B cell (primary cell): Measurements from ENCODE around the gene WDR90. TPM values are rescaled to one million over a fixed set of nuclear protein-coding genes. Genes with fewer than 3 reads are reported as not detected.

ENCODE experiments used
- ATAC-seq: fragments of 200-7000 bp; cut with Tn5 transposase; one replicate; pipeline ENCODE4 v1.10.0; 2021; ENCODE audit warnings: low read depth, mild to moderate bottlenecking, moderate number of reproducible peaks, moderate library complexity
- CTCF ChIA-PET: fragments of 350-600 bp; sonication (Branson Sonifier 250); formaldehyde crosslinking; loops from one replicate; lab custom pipeline; 2021; ENCODE audit warnings: antibody characterized with exemption, inconsistent platforms; lab: Charles Lee
- POLR2A ChIA-PET: fragments of 350-600 bp; sonication (Branson Sonifier 250); formaldehyde crosslinking; loops from one replicate; lab custom pipeline; 2021; ENCODE audit warnings: antibody characterized with exemption; lab: Charles Lee
- DNase-seq: peaks from one replicate; pipeline ENCODE4 v3.0.0; 2013
- H2AFZ ChIP-seq: 2 replicates; pipeline ENCODE4 v1.6.1; 2012; ENCODE audit warnings: mild to moderate bottlenecking, low read depth, low read length; ENCODE audit not compliant: insufficient read depth, poor library complexity, severe bottlenecking
- H3K27ac ChIP-seq, 2 donors: 1 replicate in 1 of 2; 2 replicates in 1 of 2; pipeline ENCODE4 v1.5.1; 2012 to 2013; ENCODE audit warnings: low read length in 2 of 2, mild to moderate bottlenecking in 2 of 2, moderate library complexity in 1 of 2
- H3K27me3 ChIP-seq, 4 experiments: fragments of 200-600 bp in 1 of 4; sonication (generic) in 1 of 4; replicated peaks in 1 of 4; 1 replicate in 2 of 4; 2 replicates in 2 of 4; pipeline versions ENCODE4 v1.6.1 to v1.7.0; 2013 to 2016; ENCODE audit warnings: low read length in 3 of 4, mild to moderate bottlenecking in 2 of 4, mixed read lengths in 1 of 4, moderate library complexity in 1 of 4; ENCODE audit not compliant: insufficient read depth in 4 of 4, control insufficient read depth in 3 of 4; ENCODE audit errors: control extremely low read depth in 1 of 4
- H3K36me3 ChIP-seq, 2 experiments: replicated peaks in 1 of 2; 1 replicate in 1 of 2; 2 replicates in 1 of 2; pipeline versions ENCODE4 v1.6.1 to v1.7.1; 2013; ENCODE audit warnings: low read length in 1 of 2; ENCODE audit not compliant: insufficient read depth in 2 of 2, control insufficient read depth in 1 of 2; ENCODE audit errors: control extremely low read depth in 1 of 2, extremely low read depth in 1 of 2
- H3K4me1 ChIP-seq, 2 donors: fragments of 200-600 bp in 1 of 2; sonication (generic) in 1 of 2; 1 replicate in 1 of 2; 2 replicates in 1 of 2; pipeline versions ENCODE4 v1.5.1 to v1.6.1; 2013 to 2017; ENCODE audit warnings: low read length in 2 of 2; ENCODE audit not compliant: control insufficient read depth in 2 of 2, insufficient read depth in 2 of 2
- H3K4me2 ChIP-seq: replicated peaks from 2 replicates; pipeline ENCODE3; 2012; ENCODE audit warnings: mild to moderate bottlenecking, low read depth, low read length; ENCODE audit not compliant: poor library complexity, severe bottlenecking
- H3K4me3 ChIP-seq, 5 experiments: fragments of 200-600 bp in 1 of 5; sonication (generic) in 1 of 5; 1 replicate in 3 of 5; 2 replicates in 2 of 5; pipeline versions ENCODE4 v1.5.1 to v1.7.0; 2011 to 2016; ENCODE audit warnings: low read length in 4 of 5, mild to moderate bottlenecking in 4 of 5, low read depth in 2 of 5, control low read depth in 1 of 5, moderate library complexity in 1 of 5; ENCODE audit not compliant: insufficient read depth in 1 of 5; ENCODE audit errors: control extremely low read depth in 1 of 5, extremely low read depth in 1 of 5
- H3K79me2 ChIP-seq: fragments of 200-600 bp; sonication (generic); one replicate; pipeline ENCODE4 v1.6.0; 2016; ENCODE audit warnings: low read length; ENCODE audit not compliant: control insufficient read depth, insufficient read depth
- H3K9ac ChIP-seq: fragments of 200-600 bp; sonication (generic); 2 replicates; pipeline ENCODE4 v1.6.1; 2017; ENCODE audit warnings: mild to moderate bottlenecking, low read length, moderate library complexity
- H3K9me3 ChIP-seq, 3 donors: one replicate each; pipeline versions ENCODE4 v1.6.1 to v1.7.1; 2013; ENCODE audit warnings: low read length in 2 of 3; ENCODE audit not compliant: control insufficient read depth in 2 of 3, insufficient read depth in 1 of 3; ENCODE audit errors: control extremely low read depth in 1 of 3
- H4K20me1 ChIP-seq: 2 replicates; pipeline ENCODE4 v1.6.0; 2012; ENCODE audit warnings: mild to moderate bottlenecking, low read length; ENCODE audit not compliant: insufficient read depth, control insufficient read depth, poor library complexity, severe bottlenecking
- H3K27ac Mint-ChIP-seq: one replicate; pipeline ENCODE4 v1.8.0; 2021; ENCODE audit warnings: mixed read lengths
- H3K27me3 Mint-ChIP-seq: one replicate; pipeline ENCODE4 v1.8.0; 2021; ENCODE audit warnings: mixed read lengths
- H3K4me1 Mint-ChIP-seq: one replicate; pipeline ENCODE4 v1.8.0; 2021; ENCODE audit warnings: mixed read lengths
- H3K4me3 Mint-ChIP-seq: one replicate; pipeline ENCODE4 v1.8.0; 2021; ENCODE audit warnings: mixed read lengths
- H3K9me3 Mint-ChIP-seq: one replicate; pipeline ENCODE4 v1.8.0; 2022; ENCODE audit warnings: mixed read lengths; ENCODE audit not compliant: insufficient read depth
- EZH2 ChIP-seq: IDR thresholded peaks from 2 replicates; pipeline ENCODE4 v1.6.1; 2012; ENCODE audit warnings: borderline replicate concordance, low read depth, mild to moderate bottlenecking, moderate library complexity, low read length; ENCODE audit not compliant: insufficient read depth, poor library complexity, severe bottlenecking
- WGBS: methylation state at CpG from one replicate; pipeline ENCODE4 v1.1.5; 2013; ENCODE audit warnings: missing lambda C conversion rate; ENCODE audit not compliant: insufficient coverage; 5-methylcytosine and 5-hydroxymethylcytosine counted together
- intact Hi-C: fragments of 100-400 bp; cut with micrococcal nuclease; formaldehyde crosslinking; loops from one replicate; pipeline ENCODE4 v1.10.0; 2022
- polyA plus RNA-seq: library from polyadenylated mRNA; depleted of rRNA; stranded (reverse); fragments of >200 nt; gene quantifications from 2 replicates; pipeline ENCODE4 v1.2.3, GENCODE V29; 2012
- total RNA-seq, 2 donors: library from RNA; stranded (reverse); fragments of 120-200 nt in 1 of 2; gene quantifications; 1 replicate in 1 of 2; 2 replicates in 1 of 2; pipeline versions ENCODE4 v1.2.3 to v1.2.4, GENCODE V29; 2013 to 2022
- TF ChIP-seq, protein P1 (sequence below): fragments of 200-600 bp; IDR thresholded peaks from one replicate; pipeline ENCODE4 v1.8.0; 2022; ENCODE audit warnings: antibody characterized with exemption, mild to moderate bottlenecking

The WDR90 gene
- total and polyA plus RNA-seq, 2 donors (not counting 1 experiment from before 2014, with no cell fraction given): 23.1 to 34.7 TPM

DNA sequence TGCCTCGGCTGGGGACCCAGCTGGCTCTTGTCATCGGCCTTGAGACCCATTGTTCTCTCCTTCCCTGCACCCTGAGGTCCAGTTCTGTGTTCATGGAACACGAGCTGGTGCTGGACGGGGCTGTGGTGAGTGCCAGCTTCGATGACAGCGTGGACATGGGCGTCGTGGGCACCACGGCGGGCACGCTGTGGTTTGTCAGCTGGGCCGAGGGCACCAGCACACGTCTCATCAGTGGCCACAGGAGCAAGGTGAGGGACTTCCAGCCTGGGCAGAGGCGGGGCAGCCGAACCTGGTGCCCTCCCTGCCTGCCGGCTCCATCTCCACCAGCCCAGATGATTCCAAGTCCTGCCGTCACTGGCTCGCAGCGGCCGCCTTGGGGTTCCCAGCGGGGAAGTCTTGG is 13.4 kb downstream of the WDR90 start:
- intact Hi-C loops: no loop called here
- DNase-seq (no peak), ATAC-seq (no peak)
- Histone ChIP-seq H3K9me3 (no peaks in the 10 kb centered on the region), H3K27ac (no peak overlapping the region), H3K4me2 (no peak overlapping the region), H3K79me2 (no peaks in the 10 kb centered on the region), H2AFZ (no peak overlapping the region), H3K36me3 (no peaks in the 10 kb centered on the region), H3K4me3 (no peak overlapping the region), H3K4me1 (peaks cover 16 to 28% of the 10 kb centered on the region in 2 donors), H3K9ac (no peak overlapping the region), H4K20me1 (no peaks in the 10 kb centered on the region), H3K27me3 (no peaks in the 10 kb centered on the region)
- H3K4me3 Mint-ChIP-seq: no peak overlapping the region
- WGBS: 95% methylated on average over 21 of the region's 21 CpGs
- TF ChIP-seq, protein P1, sequence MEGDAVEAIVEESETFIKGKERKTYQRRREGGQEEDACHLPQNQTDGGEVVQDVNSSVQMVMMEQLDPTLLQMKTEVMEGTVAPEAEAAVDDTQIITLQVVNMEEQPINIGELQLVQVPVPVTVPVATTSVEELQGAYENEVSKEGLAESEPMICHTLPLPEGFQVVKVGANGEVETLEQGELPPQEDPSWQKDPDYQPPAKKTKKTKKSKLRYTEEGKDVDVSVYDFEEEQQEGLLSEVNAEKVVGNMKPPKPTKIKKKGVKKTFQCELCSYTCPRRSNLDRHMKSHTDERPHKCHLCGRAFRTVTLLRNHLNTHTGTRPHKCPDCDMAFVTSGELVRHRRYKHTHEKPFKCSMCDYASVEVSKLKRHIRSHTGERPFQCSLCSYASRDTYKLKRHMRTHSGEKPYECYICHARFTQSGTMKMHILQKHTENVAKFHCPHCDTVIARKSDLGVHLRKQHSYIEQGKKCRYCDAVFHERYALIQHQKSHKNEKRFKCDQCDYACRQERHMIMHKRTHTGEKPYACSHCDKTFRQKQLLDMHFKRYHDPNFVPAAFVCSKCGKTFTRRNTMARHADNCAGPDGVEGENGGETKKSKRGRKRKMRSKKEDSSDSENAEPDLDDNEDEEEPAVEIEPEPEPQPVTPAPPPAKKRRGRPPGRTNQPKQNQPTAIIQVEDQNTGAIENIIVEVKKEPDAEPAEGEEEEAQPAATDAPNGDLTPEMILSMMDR: no peak
- no peak for TF ChIP-seq EZH2
- CTCF ChIA-PET: interaction anchor here (1.1 to 1.2 kb wide), 3 partner anchors 11 to 72 kb away, joined by 3 to 5 read pairs (median 4); partner anchors contain the start of gene METTL26
- H3K4me1 Mint-ChIP-seq: peaks cover 13% of the 10 kb centered on the region
- POLR2A ChIA-PET: no interaction called here
- H3K27me3 Mint-ChIP-seq: no peaks in the 10 kb centered on the region
- H3K9me3 Mint-ChIP-seq: no peaks in the 10 kb centered on the region
- no peak overlapping the region for H3K27ac Mint-ChIP-seq

DNA sequence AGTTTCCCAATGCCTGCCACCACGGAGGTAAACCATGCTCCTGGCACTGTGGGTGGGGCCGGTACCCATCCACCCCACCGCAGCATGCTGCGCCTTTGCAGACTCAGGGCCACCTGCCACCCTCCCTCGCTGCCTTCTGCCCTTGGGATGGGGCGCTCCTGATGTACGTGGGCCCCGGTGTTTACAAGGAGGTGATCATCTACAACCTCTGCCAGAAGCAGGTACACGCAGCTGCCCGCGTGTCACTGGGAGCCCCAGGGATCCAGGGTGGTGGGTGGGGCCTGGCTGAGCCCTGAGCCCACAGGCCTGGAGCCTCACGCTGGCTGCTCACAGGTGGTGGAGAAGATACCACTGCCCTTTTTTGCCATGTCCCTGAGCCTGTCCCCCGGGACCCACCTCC is 17.4 kb downstream of the WDR90 start:
- Mint-ChIP-seq H3K4me3 (no peak overlapping the region), H3K9me3 (no peaks in the 10 kb centered on the region), H3K27me3 (no peaks in the 10 kb centered on the region), H3K4me1 (peaks cover 12% of the 10 kb centered on the region), H3K27ac (no peak overlapping the region)
- H3K4me3 ChIP-seq: no peak overlapping the region
- POLR2A ChIA-PET: interaction anchor here (1.6 kb wide), 1 partner anchor 17 kb away, joined by 4 read pairs; the partner anchor contains the start of gene JMJD8
- no peak for ATAC-seq
- peaks cover 28% of the 10 kb centered on the region for H4K20me1 ChIP-seq
- no peaks in the 10 kb centered on the region for H3K27me3 ChIP-seq
- 89% methylated on average over 13 of the region's 13 CpGs for WGBS
- H2AFZ ChIP-seq: no peak overlapping the region
- peaks cover 15 to 28% of the 10 kb centered on the region in 2 donors for H3K4me1 ChIP-seq
- no peak overlapping the region for H3K27ac ChIP-seq
- H3K9ac ChIP-seq: no peak overlapping the region
- intact Hi-C loops: loop anchor here (2.0 to 5.0 kb wide), 2 partner anchors 18 to 274 kb away; partner anchors contain the start of gene WDR90
- DNase-seq: no peak
- CTCF ChIA-PET: interaction anchor here (0.6 to 2.4 kb wide), 2 partner anchors 15 to 484 kb away, joined by 3 to 7 read pairs; no protein-coding TSS in a partner anchor
- H3K36me3 ChIP-seq: peaks cover 0 to 16% of the 10 kb centered on the region in 2 experiments
- H3K4me2 ChIP-seq: no peak overlapping the region
- H3K79me2 ChIP-seq: peaks cover 5% of the 10 kb centered on the region
- TF ChIP-seq, protein P1: no peak
- no peak for TF ChIP-seq EZH2
- no peaks in the 10 kb centered on the region for H3K9me3 ChIP-seq
